GM12872 (cell line): ENCODE data around the gene SYNGR4.

Experiments
- CTCF ChIP-seq: IDR thresholded peaks from 3 replicates; pipeline ENCODE4 v1.5.1; 2011; ENCODE audit warnings: low read depth, mild to moderate bottlenecking, low read length, moderate library complexity; ENCODE audit not compliant: insufficient read depth

SYNGR4 gene

DNA sequence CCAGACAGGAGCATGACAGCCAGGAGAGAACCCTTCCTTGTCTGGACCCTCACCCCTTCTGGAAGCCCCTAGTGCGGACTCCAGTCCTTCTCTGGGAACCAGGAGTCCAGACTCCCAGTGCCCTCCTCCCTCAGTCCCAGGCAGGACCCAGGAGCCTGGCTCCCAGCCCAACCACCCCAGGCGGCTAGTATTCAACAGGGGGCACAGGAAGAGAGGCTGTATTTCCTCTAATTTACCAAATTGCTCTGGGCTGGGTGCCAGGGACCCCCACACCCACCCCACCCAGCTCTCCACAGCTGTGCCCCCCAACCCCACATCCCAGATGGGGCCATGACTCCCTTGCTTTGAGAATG lies 32.6 kb downstream of the SYNGR4 start:
- TF ChIP-seq CTCF, result no peak

- no peak for TF ChIP-seq CTCF
These were observed 33.3 kb downstream of the SYNGR4 start for GRCh38 chr19:48397263-48398101.

DNA sequence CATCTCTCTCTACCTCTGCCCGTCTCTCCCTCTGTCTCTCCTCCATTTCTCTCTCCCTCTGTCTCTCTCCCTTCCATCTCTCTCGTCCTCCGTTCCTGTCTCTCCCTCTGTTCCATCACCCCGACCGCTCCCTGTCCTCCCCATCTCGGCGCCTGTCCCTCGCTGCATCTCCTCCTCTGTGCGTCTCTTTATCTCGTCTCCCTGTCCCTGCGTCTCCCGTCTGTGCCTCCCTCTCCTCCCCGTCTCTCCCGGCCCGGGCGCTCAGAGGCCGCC lies 33.9 kb downstream of the SYNGR4 start:
- TF ChIP-seq CTCF, result no peak

DNA sequence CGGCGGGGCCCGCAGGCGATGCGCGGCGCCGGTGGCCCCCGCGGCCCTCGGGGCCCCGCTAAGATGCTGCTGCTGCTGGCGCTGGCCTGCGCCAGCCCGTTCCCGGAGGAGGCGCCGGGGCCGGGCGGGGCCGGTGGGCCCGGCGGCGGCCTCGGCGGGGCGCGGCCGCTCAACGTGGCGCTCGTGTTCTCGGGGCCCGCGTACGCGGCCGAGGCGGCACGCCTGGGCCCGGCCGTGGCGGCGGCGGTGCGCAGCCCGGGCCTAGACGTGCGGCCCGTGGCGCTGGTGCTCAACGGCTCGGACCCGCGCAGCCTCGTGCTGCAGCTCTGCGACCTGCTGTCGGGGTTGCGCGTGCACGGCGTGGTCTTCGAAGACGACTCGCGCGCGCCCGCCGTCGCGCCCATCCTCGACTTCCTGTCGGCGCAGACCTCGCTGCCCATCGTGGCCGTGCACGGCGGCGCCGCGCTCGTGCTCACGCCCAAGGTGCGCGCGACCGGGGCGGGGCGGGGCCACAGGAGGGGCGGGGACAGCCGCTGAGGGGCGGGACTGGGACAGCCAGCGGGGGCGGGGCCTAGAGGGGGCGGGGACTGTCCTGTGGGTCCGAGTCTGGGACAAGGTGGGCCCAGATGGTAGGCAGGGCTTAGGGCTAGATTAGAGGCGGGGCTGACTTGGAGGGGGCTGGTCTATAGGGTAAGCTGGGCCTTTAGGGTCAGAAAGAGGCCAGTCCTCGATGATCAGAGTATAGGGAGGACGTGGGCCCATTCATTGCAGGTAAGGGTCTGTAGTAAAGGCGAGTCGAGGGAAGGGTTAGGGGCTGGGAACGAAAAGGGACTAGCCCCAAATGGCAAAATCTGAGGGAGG lies 34.4 kb downstream of the SYNGR4 start:
- no peak for TF ChIP-seq CTCF

- TF ChIP-seq CTCF, result no peak
These were observed 36.0 kb downstream of the SYNGR4 start for GRCh38 chr19:48400018-48400742.

- TF ChIP-seq CTCF, result no peak
These were observed 37.1 kb downstream of the SYNGR4 start for GRCh38 chr19:48401287-48401686.

- no peak for TF ChIP-seq CTCF
These were observed 39.4 kb downstream of the SYNGR4 start for GRCh38 chr19:48403606-48404005.
